A673 (cell line): ENCODE results near the gene UPK2.
"Not testable (repeated sequence)": the region's sequence is repeated elsewhere in the genome, so short reads cannot be mapped to it uniquely, and the experiment has no call there.

Experiments
- CTCF ChIP-seq: fragments of 300-800, 200-600 bp; sonication (generic); conservative IDR thresholded peaks from 2 replicates; pipeline ENCODE4 v1.5.1; 2017; ENCODE audit warnings: low read depth, mild to moderate bottlenecking, antibody characterized with exemption, low read length, moderate library complexity, mixed read lengths
- EZH2 ChIP-seq: fragments of 200-600 bp; sonication (generic); IDR thresholded peaks from 2 replicates; pipeline ENCODE4 v1.6.1; 2017; ENCODE audit warnings: borderline replicate concordance, low read depth, mild to moderate bottlenecking, mixed read lengths, antibody characterized with exemption, low read length; ENCODE audit not compliant: poor library complexity, severe bottlenecking

- not testable (repeated sequence) for TF ChIP-seq CTCF, EZH2
Observed at GRCh38 chr11:118969508-118969907, 13.4 kb downstream of the UPK2 start.
